ENCODE measurements around the gene SLC27A1. TPM values are rescaled to one million over a fixed set of nuclear protein-coding genes. Genes with fewer than 3 reads are reported as not detected.

The SLC27A1 gene
- total and polyA plus RNA-seq, 2 experiments from 2014 or later, result 20.4 to 30.0 TPM

- in situ Hi-C loops (cut with MboI), result no loop called here
- Histone ChIP-seq H3K36me3 (ENCODE audit: low read depth) (no peaks in the 10 kb centered on the region), H3K9ac (0 out of 2 replicates have a peak within 1 kb of the TSS, but pooled peaks have one; percentile 43), H3K4me1 (ENCODE audit: insufficient read depth) (no peaks in the 10 kb centered on the region), H3K4me2 (ENCODE audit: unreplicated experiment) (peak within 1 kb of the TSS; percentile 81), H3F3A (ENCODE audit: insufficient read depth) (no peaks in the 10 kb centered on the region), H4K20me1 (ENCODE audit: insufficient read depth) (no peaks in the 10 kb centered on the region), H3K27me3 (replicated peaks; ENCODE audit: insufficient read depth) (no peaks in the 10 kb centered on the region), H3K9me3 (ENCODE audit: low read depth) (no peaks in the 10 kb centered on the region), H3K4me3 (peak within 1 kb of the TSS; percentile 66), H3K79me2 (ENCODE audit: insufficient read depth) (no peaks in the 10 kb centered on the region), H3K9me2 (ENCODE audit: insufficient read depth) (no peaks in the 10 kb centered on the region), H3K27ac (no peak within 1 kb of the TSS), H2AFZ (peak within 1 kb of the TSS; percentile 77)
- peak; percentile 69 for DNase-seq
- no peak for TF ChIP-seq EZH2phosphoT487 (IDR thresholded peaks at IDR 0.05; ENCODE audit: insufficient read depth, low read depth)
- 1% methylated on average over 34 to 71 of the region's 81 CpGs for WGBS, 2 experiments (ENCODE audit: low coverage in 1 of 2, low lambda C conversion rate in 2 of 2, missing lambda C conversion rate in 2 of 2)
Observed at GRCh38 chr19:17448131-17448967, 22.0 kb upstream of the SLC27A1 start, which contains the start of gene TMEM221. TMEM221 (minus strand) TSS chr19:17448668; CDS start chr19:17448462, 206 bp downstream.

DNA sequence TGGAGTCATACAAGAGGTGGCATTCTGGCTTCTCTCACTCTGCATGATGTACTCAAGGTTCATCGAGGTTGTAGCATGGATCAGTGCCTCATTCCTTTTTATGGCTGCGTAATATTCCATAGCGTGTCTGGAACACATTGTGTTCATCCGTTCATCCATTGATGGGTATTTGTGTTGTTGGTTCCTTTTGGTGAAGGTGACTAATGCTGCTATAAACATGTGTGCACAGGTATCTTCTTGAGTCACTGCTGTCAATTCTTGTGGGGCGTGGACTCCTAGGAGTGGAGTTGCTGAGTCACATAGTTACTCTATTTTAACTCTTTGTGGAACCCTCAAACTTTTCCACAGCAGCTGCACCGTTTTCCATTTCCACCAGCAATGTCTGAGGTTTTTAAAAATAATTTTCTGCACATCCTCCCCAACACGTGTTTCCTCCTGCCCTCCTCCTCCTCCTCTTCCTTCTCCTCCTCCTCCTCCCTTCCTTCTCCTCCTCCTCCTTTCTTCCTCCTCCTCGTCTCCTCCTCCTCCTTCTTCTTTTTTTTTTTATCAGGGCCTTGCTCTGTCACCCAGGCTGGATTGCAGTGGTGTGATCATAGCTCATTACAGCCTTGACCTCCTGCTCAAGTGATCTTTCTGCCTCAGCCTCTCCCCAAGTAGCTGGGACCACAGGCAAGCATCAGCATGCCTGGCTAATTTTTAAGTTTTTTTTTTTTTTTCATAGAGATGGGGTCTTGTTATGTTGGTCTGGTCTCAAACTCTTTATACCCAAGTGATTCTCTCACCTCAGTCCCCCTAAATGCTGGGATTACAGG is 19.9 kb upstream of the SLC27A1 start:
- in situ Hi-C loops (cut with MboI), result no loop called here
- H3K27ac ChIP-seq, result no peak overlapping the region
- H3K9me3 ChIP-seq (ENCODE audit: low read depth), result no peaks in the 10 kb centered on the region
- no peaks in the 10 kb centered on the region for H3K79me2 ChIP-seq (ENCODE audit: insufficient read depth)
- WGBS, 2 experiments (ENCODE audit: low coverage in 1 of 2, low lambda C conversion rate in 2 of 2, missing lambda C conversion rate in 2 of 2), result 59 to 77% methylated on average over 7 to 8 of the region's 8 CpGs
- H3K36me3 ChIP-seq (ENCODE audit: low read depth), result no peaks in the 10 kb centered on the region
- H3K9me2 ChIP-seq (ENCODE audit: insufficient read depth), result no peaks in the 10 kb centered on the region
- no peak for DNase-seq
- no peak overlapping the region for H2AFZ ChIP-seq
- no peak overlapping the region for H3K4me3 ChIP-seq
- no peaks in the 10 kb centered on the region for H3F3A ChIP-seq (ENCODE audit: insufficient read depth)
- H3K27me3 ChIP-seq (replicated peaks; ENCODE audit: insufficient read depth), result peaks cover 12% of the 10 kb centered on the region; the same call in 1 of the 2 replicates
- no peak overlapping the region for H3K9ac ChIP-seq
- H3K4me2 ChIP-seq (ENCODE audit: unreplicated experiment), result no peak overlapping the region
- H3K4me1 ChIP-seq (ENCODE audit: insufficient read depth), result no peaks in the 10 kb centered on the region
- H4K20me1 ChIP-seq (ENCODE audit: insufficient read depth), result no peaks in the 10 kb centered on the region
- TF ChIP-seq EZH2phosphoT487 (IDR thresholded peaks at IDR 0.05; ENCODE audit: insufficient read depth, low read depth), result no peak
- no peak for TF ChIP-seq EZH2 (IDR thresholded peaks at IDR 0.05; ENCODE audit: insufficient read depth, poor library complexity, severe bottlenecking)

- H3K4me1 ChIP-seq (ENCODE audit: insufficient read depth), result no peaks in the 10 kb centered on the region
- no peaks in the 10 kb centered on the region for H3K9me2 ChIP-seq (ENCODE audit: insufficient read depth)
- H3K79me2 ChIP-seq (ENCODE audit: insufficient read depth), result no peaks in the 10 kb centered on the region
- H3K27ac ChIP-seq, result no peak overlapping the region
- no peaks in the 10 kb centered on the region for H4K20me1 ChIP-seq (ENCODE audit: insufficient read depth)
- H3K27me3 ChIP-seq (replicated peaks; ENCODE audit: insufficient read depth), result peaks cover 16% of the 10 kb centered on the region; the same call in 1 of the 2 replicates
- no peaks in the 10 kb centered on the region for H3K36me3 ChIP-seq (ENCODE audit: low read depth)
- H2AFZ ChIP-seq, result no peak overlapping the region
- 66 to 70% methylated on average over 4 of the region's 4 CpGs for WGBS, 2 experiments (ENCODE audit: low coverage in 1 of 2, low lambda C conversion rate in 2 of 2, missing lambda C conversion rate in 2 of 2)
- H3K9me3 ChIP-seq (ENCODE audit: low read depth), result no peaks in the 10 kb centered on the region
- in situ Hi-C loops (cut with MboI), result no loop called here
- TF ChIP-seq EZH2phosphoT487 (IDR thresholded peaks at IDR 0.05; ENCODE audit: insufficient read depth, low read depth) (no peak), EZH2 (IDR thresholded peaks at IDR 0.05; ENCODE audit: insufficient read depth, poor library complexity, severe bottlenecking) (no peak)
- no peak for DNase-seq
- no peak overlapping the region for H3K4me3 ChIP-seq
- no peaks in the 10 kb centered on the region for H3F3A ChIP-seq (ENCODE audit: insufficient read depth)
- H3K9ac ChIP-seq, result no peak overlapping the region
- no peak overlapping the region for H3K4me2 ChIP-seq (ENCODE audit: unreplicated experiment)
Observed at GRCh38 chr19:17451820-17452219, 18.5 kb upstream of the SLC27A1 start.

GRCh38 chr19:17454576-17455071 is 15.7 kb upstream of the SLC27A1 start:
- WGBS, 2 experiments (ENCODE audit: low coverage in 1 of 2, low lambda C conversion rate in 2 of 2, missing lambda C conversion rate in 2 of 2), result 2 to 4% methylated on average over 7 to 13 of the region's 13 CpGs
- in situ Hi-C loops (cut with MboI), result no loop called here

More at GRCh38 chr19:17454576-17455071, 15.7 kb upstream of the SLC27A1 start:
- no peak for TF ChIP-seq EZH2 (IDR thresholded peaks at IDR 0.05; ENCODE audit: insufficient read depth, poor library complexity, severe bottlenecking)
- no peak for TF ChIP-seq EZH2phosphoT487 (IDR thresholded peaks at IDR 0.05; ENCODE audit: insufficient read depth, low read depth)
- Histone ChIP-seq H3K27me3 (replicated peaks; ENCODE audit: insufficient read depth) (peaks cover 16% of the 10 kb centered on the region; the same call in 1 of the 2 replicates), H3K9ac (no peak overlapping the region), H3K9me2 (ENCODE audit: insufficient read depth) (no peaks in the 10 kb centered on the region), H3K27ac (no peak overlapping the region), H3F3A (ENCODE audit: insufficient read depth) (no peaks in the 10 kb centered on the region), H3K36me3 (ENCODE audit: low read depth) (no peaks in the 10 kb centered on the region), H4K20me1 (ENCODE audit: insufficient read depth) (no peaks in the 10 kb centered on the region), H3K4me3 (no peak overlapping the region), H3K79me2 (ENCODE audit: insufficient read depth) (no peaks in the 10 kb centered on the region), H2AFZ (no peak overlapping the region), H3K4me1 (ENCODE audit: insufficient read depth) (no peaks in the 10 kb centered on the region), H3K4me2 (ENCODE audit: unreplicated experiment) (no peak overlapping the region), H3K9me3 (ENCODE audit: low read depth) (no peaks in the 10 kb centered on the region)
- DNase-seq, result no peak

Measured in GM23248 (cell line).